Measurements from ENCODE around the gene CCDC92B.
A peak's percentile ranks its signal among the peaks of the same experiment; 100 is the strongest.
"Not testable (repeated sequence)": the region's sequence is repeated elsewhere in the genome, so short reads cannot be mapped to it uniquely, and the experiment has no call there.

CCDC92B gene

GRCh38 chr17:2749058-2749783 is at the start of gene CCDC92B:
TSS of gene CCDC92B (minus strand) at chr17:2749652. CDS start at chr17:2735145, 14,507 bp downstream.
- no peak for DNase-seq

GRCh38 chr17:2798678-2799077 is 49.2 kb upstream of the CCDC92B start:
- no peak for DNase-seq

- no peak for DNase-seq
Measured at GRCh38 chr17:2798188-2798587, 48.7 kb upstream of the CCDC92B start.

GRCh38 chr17:2797637-2798036 is 48.2 kb upstream of the CCDC92B start:
- DNase-seq, result peak; percentile 11

GRCh38 chr17:2797226-2797625 is 47.8 kb upstream of the CCDC92B start:
- no peak for DNase-seq

- no peak for DNase-seq
Measured at GRCh38 chr17:2796164-2797125, 47.0 kb upstream of the CCDC92B start, which contains the start of gene RAP1GAP2. TSS of gene RAP1GAP2 (plus strand) at chr17:2796438. CDS start at chr17:2796528, 90 bp downstream.

- no peak for DNase-seq
Measured at GRCh38 chr17:2795441-2796163, 46.1 kb upstream of the CCDC92B start.

GRCh38 chr17:2794111-2794803 is 44.8 kb upstream of the CCDC92B start:
- DNase-seq, result no peak

- no peak for DNase-seq
Measured at GRCh38 chr17:2792366-2793169, 43.1 kb upstream of the CCDC92B start.

- DNase-seq, result no peak
Measured at GRCh38 chr17:2789700-2790099, 40.2 kb upstream of the CCDC92B start.

- peak; percentile 70 for DNase-seq
Measured at GRCh38 chr17:2786176-2786881, 36.9 kb upstream of the CCDC92B start.

- not testable (repeated sequence) for DNase-seq
Measured at GRCh38 chr17:2785376-2785775, 35.9 kb upstream of the CCDC92B start.

GRCh38 chr17:2784864-2785263 is 35.4 kb upstream of the CCDC92B start:
- no peak for DNase-seq

- DNase-seq, result no peak
Measured at GRCh38 chr17:2783310-2784030, 34.0 kb upstream of the CCDC92B start.

GRCh38 chr17:2782055-2782454 is 32.6 kb upstream of the CCDC92B start:
- no peak for DNase-seq

GRCh38 chr17:2781598-2781997 is 32.1 kb upstream of the CCDC92B start:
- DNase-seq, result not testable (repeated sequence)

- no peak for DNase-seq
Measured at GRCh38 chr17:2780931-2781454, 31.5 kb upstream of the CCDC92B start.

- no peak for DNase-seq
Measured at GRCh38 chr17:2780256-2780655, 30.8 kb upstream of the CCDC92B start.

GRCh38 chr17:2779545-2779944 is 30.1 kb upstream of the CCDC92B start:
- no peak for DNase-seq

GRCh38 chr17:2778489-2778888 is 29.0 kb upstream of the CCDC92B start:
- no peak for DNase-seq
